ENCODE measurements around the gene NPM1. TPM values are rescaled to one million over a fixed set of nuclear protein-coding genes. Genes with fewer than 3 reads are reported as not detected.

NPM1 gene
- total and polyA plus RNA-seq, 8 donors = 289 to 3,788 (median 712) TPM

DNA sequence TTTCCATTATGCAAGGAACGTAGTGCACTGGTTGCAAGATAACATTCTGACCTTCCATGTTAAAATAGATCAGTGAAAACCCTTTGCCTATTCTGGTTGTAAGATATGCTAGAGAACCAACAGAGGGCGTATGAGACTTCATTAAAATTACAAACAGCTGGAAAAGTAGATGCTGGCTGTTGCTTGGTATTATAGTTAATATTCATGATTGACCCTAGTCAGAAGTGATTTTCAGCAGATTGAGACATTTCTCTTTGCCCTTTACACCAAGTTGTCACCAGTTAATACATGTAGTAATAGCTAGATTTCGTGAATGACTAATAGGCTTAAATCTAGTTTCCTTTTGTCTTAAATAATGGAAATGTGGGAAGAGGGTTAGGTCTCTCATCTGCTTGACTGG is 18.0 kb downstream of the NPM1 start:
- Histone ChIP-seq H3K9me3 (no peaks in the 10 kb centered on the region), H3K36me3 (peaks cover 42 to 80% (median 70%) of the 10 kb centered on the region in 4 donors), H3K27ac (no peak overlapping the region), H3K27me3 (no peaks in the 10 kb centered on the region), H3K4me1 (peaks cover 4 to 51% (median 14%) of the 10 kb centered on the region in 4 donors), H3K4me3 (no peak overlapping the region)
- TF ChIP-seq CTCF (IDR thresholded peaks at IDR 0.05) = peak in 1 of 7 experiments; percentile 22
- TF ChIP-seq EP300 (IDR thresholded peaks at IDR 0.05) = no peak
- intact Hi-C loops (cut with DNase I; ENCODE audit: low total_unique reads) = no loop called here
- DNase-seq = no peak
- WGBS, 5 donors = 42 to 57% (median 50%) methylated on average over 3 of the region's 3 CpGs

DNA sequence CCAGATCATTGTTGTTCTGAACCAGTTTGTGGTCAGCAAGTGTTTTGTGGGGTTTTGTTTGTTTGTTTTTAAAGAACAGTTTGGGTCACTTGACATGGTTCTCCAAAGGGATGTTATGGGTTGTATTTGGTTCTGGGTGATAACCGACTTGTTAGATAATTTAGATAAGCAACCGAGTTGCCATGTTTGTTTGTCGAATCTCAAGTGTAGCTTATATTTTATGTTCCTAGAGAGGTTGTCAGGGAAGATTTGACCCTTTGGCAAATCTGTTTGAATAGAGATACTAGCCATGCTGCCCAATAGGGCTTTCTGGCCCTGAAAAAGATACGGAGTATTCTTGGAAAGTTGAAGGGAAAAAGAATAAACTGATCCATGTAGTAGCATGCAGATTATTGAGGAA is 19.6 kb downstream of the NPM1 start:
- DNase-seq = no peak
- H3K27ac ChIP-seq = no peak overlapping the region
- H3K36me3 ChIP-seq = peaks cover 29 to 81% (median 73%) of the 10 kb centered on the region in 4 donors
- peaks cover 4 to 61% (median 14%) of the 10 kb centered on the region in 4 donors for H3K4me1 ChIP-seq
- WGBS, 5 donors = 52 to 78% (median 67%) methylated on average over 4 of the region's 4 CpGs
- TF ChIP-seq POLR2A (IDR thresholded peaks at IDR 0.05) = no peak
- H3K9me3 ChIP-seq = no peaks in the 10 kb centered on the region
- H3K27me3 ChIP-seq = no peaks in the 10 kb centered on the region
- intact Hi-C loops (cut with DNase I; ENCODE audit: low total_unique reads) = no loop called here
- H3K4me3 ChIP-seq = no peak overlapping the region

DNA sequence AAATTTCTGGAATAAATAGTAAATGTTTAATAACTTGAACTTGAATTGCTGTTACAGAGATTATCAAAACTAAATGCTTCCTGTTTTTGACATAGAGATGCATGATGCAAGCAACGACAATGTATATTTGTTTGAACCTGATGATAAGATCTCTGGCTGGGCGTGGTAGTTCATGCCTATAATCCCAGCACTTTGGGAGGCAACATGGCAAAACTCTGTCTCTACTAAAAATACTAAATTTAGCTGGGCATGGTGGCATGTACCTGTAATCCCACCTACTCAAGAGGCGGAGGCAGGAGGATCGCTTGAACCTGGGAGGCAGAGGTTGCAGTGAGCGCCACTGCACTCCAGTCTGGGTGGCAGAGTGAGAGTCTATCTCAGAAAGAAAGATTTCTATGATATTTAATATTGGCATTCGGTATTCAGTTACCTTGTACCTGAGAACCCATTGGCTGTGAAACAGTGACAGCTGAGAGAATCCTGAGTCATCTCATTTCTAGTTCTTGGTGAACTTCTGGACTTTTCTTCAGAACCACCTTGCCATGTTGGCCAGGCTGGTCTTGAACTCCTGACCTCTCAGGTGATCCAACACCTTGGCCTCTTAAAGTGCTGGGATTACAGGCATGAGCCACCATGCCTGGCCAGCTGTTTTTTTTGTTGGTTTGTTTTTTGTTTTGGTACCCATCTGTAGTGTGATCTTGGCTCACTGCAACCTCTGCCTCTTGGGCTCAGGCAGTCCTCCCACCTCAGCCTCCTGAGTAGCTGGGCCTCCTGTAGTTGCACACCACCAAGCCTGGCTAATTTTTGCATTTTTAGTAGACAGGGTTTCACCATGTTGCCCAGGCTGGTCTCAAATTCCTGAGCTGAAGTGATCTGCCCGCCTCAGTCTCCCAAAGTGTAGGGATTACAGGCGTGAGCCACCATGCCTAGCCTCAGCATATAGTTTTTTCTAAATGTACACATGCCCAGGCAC is 21.8 kb downstream of the NPM1 start:
- intact Hi-C loops (cut with DNase I; ENCODE audit: low total_unique reads) = no loop called here
- Histone ChIP-seq H3K4me3 (no peak overlapping the region), H3K4me1 (peaks cover 4 to 61% (median 14%) of the 10 kb centered on the region in 4 donors), H3K9me3 (no peaks in the 10 kb centered on the region), H3K27ac (no peak overlapping the region), H3K27me3 (no peaks in the 10 kb centered on the region), H3K36me3 (peaks cover 29 to 98% (median 94%) of the 10 kb centered on the region in 4 donors)
- 82 to 89% (median 85%) methylated on average over 8 of the region's 8 CpGs for WGBS, 5 donors
- no peak for DNase-seq
- TF ChIP-seq EP300 (IDR thresholded peaks at IDR 0.05) (no peak), POLR2AphosphoS5 (IDR thresholded peaks at IDR 0.05) (no peak), POLR2A (IDR thresholded peaks at IDR 0.05) (no peak), CTCF (IDR thresholded peaks at IDR 0.05) (no peak)

- 0 to 24% (median 17%) methylated on average over 1 of the region's 1 CpG for WGBS, 5 donors
- Histone ChIP-seq H3K4me3 (no peak overlapping the region), H3K27me3 (no peaks in the 10 kb centered on the region), H3K27ac (no peak overlapping the region), H3K36me3 (peaks cover 29 to 92% (median 89%) of the 10 kb centered on the region in 4 donors), H3K4me1 (peaks cover 4 to 56% (median 14%) of the 10 kb centered on the region in 4 donors), H3K9me3 (no peaks in the 10 kb centered on the region)
- intact Hi-C loops (cut with DNase I; ENCODE audit: low total_unique reads) = no loop called here
- TF ChIP-seq POLR2AphosphoS5 (IDR thresholded peaks at IDR 0.05) = no peak
- no peak for TF ChIP-seq CTCF (IDR thresholded peaks at IDR 0.05)
- no peak for TF ChIP-seq POLR2A (IDR thresholded peaks at IDR 0.05)
- no peak for TF ChIP-seq EP300 (IDR thresholded peaks at IDR 0.05)
- DNase-seq = no peak
Observed at GRCh38 chr5:171410181-171410580, 22.5 kb downstream of the NPM1 start.

GRCh38 chr5:171412186-171412585 is 24.5 kb downstream of the NPM1 start:
- H3K27ac ChIP-seq = no peak overlapping the region
- H3K36me3 ChIP-seq = peaks cover 19 to 72% (median 72%) of the 10 kb centered on the region in 4 donors
- no peak overlapping the region for H3K4me3 ChIP-seq
- 92 to 95% (median 94%) methylated on average over 5 of the region's 5 CpGs for WGBS, 5 donors
- H3K27me3 ChIP-seq = no peaks in the 10 kb centered on the region
- H3K9me3 ChIP-seq = no peaks in the 10 kb centered on the region
- TF ChIP-seq CTCF (IDR thresholded peaks at IDR 0.05) (no peak), POLR2AphosphoS5 (IDR thresholded peaks at IDR 0.05) (no peak), POLR2A (IDR thresholded peaks at IDR 0.05) (no peak), EP300 (IDR thresholded peaks at IDR 0.05) (no peak)
- no peak for DNase-seq
- H3K4me1 ChIP-seq = peaks cover 4 to 38% (median 14%) of the 10 kb centered on the region in 4 donors
- intact Hi-C loops (cut with DNase I; ENCODE audit: low total_unique reads) = no loop called here
